ENCODE measurements around the gene ZBTB4. TPM values are rescaled to one million over a fixed set of nuclear protein-coding genes. Genes with fewer than 3 reads are reported as not detected.
A peak's percentile ranks its signal among the peaks of the same experiment; 100 is the strongest.

ZBTB4 gene
- total RNA-seq, 1 experiment from 2014 or later = 17.7 TPM

DNA sequence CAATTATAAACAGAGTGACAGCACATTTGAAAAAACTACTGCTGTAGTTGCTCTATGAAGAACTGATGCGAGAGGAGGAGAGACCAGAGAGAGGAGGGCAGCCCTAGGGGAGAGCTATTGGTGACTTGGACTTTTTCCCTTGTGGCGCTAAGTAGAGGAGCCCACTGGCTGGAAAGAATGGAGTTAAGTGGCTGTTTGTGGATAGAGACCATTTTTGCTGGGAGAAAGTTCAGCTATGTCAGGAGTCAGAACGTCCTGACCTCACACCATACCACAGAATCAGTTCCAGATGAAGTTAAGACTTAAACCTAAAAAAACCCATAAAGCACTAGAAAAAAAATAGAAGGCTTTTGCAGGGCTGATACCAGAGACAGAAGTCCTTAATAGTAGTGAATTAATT, 6.8 kb upstream of the ZBTB4 start:
- H3K27ac ChIP-seq (ENCODE audit: low read depth, low read length, poor library complexity, severe bottlenecking) = peak overlapping the region; percentile 27
- no peaks in the 10 kb centered on the region for H3K9me3 ChIP-seq (ENCODE audit: low read depth, low read length, poor library complexity, severe bottlenecking)
- peaks cover 1% of the 10 kb centered on the region for H3K36me3 ChIP-seq (ENCODE audit: insufficient read depth, low read length, poor library complexity, severe bottlenecking)
- TF ChIP-seq, protein P1, sequence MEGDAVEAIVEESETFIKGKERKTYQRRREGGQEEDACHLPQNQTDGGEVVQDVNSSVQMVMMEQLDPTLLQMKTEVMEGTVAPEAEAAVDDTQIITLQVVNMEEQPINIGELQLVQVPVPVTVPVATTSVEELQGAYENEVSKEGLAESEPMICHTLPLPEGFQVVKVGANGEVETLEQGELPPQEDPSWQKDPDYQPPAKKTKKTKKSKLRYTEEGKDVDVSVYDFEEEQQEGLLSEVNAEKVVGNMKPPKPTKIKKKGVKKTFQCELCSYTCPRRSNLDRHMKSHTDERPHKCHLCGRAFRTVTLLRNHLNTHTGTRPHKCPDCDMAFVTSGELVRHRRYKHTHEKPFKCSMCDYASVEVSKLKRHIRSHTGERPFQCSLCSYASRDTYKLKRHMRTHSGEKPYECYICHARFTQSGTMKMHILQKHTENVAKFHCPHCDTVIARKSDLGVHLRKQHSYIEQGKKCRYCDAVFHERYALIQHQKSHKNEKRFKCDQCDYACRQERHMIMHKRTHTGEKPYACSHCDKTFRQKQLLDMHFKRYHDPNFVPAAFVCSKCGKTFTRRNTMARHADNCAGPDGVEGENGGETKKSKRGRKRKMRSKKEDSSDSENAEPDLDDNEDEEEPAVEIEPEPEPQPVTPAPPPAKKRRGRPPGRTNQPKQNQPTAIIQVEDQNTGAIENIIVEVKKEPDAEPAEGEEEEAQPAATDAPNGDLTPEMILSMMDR (conservative IDR thresholded peaks at IDR 0.05; ENCODE audit: low read depth, low read length) = no peak
- no peak for TF ChIP-seq EZH2 (IDR thresholded peaks at IDR 0.05; ENCODE audit: borderline replicate concordance, low read depth, low read length, poor library complexity, severe bottlenecking)
- H3K4me3 ChIP-seq (ENCODE audit: low read depth, low read length, poor library complexity, severe bottlenecking) = peak overlapping the region; percentile 91
- H3K4me1 ChIP-seq (ENCODE audit: insufficient read depth, low read length, poor library complexity, severe bottlenecking) = peaks cover 30% of the 10 kb centered on the region
- no peaks in the 10 kb centered on the region for H3K27me3 ChIP-seq (replicated peaks; ENCODE audit: insufficient read depth, low read depth, low read length, poor library complexity)
- DNase-seq (ENCODE audit: low spot score) = no peak
- ChIA-PET CTCF (interaction anchor here (0.7 kb wide), 1 partner anchor 82 kb away, joined by 3 read pairs; no protein-coding TSS in a partner anchor), POLR2A (ENCODE audit: low non-redundant PET) (interaction anchor here (0.7 kb wide), 2 partner anchors 8 to 74 kb away, joined by 3 read pairs; no protein-coding TSS in a partner anchor)
- intact Hi-C loops (cut with micrococcal nuclease; ENCODE audit: unreplicated experiment) = loop anchor here (10.0 kb wide), 1 partner anchor 131 kb away; the partner anchor contains the start of genes KCTD11 and TMEM95
- BruUV-seq (replicated peaks) = no TSS peak

DNA sequence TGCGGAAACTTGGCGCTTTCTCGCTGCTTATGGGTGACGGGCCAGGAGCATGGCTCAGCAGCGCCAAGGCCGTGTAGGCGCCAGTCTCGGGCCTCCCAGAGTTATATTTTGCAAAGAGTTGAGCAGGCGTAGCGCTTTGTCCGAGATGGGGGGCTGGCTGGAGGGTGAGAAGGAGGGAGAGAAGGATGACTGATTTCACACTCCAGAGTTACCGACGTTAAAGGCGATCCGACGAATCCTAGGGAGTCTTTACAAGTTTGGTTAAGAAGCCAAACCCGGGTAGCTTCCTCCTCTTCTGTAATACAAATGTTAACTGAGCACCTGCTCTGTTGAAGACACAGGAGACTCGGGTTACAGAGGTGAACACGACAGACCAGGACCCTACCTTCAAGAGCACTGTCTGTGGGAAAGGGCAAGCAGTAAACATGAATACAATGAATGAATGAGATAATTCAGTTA, 5.5 kb upstream of the ZBTB4 start:
- Histone ChIP-seq H3K27me3 (replicated peaks; ENCODE audit: insufficient read depth, low read depth, low read length, poor library complexity) (no peaks in the 10 kb centered on the region), H3K9me3 (ENCODE audit: low read depth, low read length, poor library complexity, severe bottlenecking) (no peaks in the 10 kb centered on the region), H3K36me3 (ENCODE audit: insufficient read depth, low read length, poor library complexity, severe bottlenecking) (no peaks in the 10 kb centered on the region), H3K27ac (ENCODE audit: low read depth, low read length, poor library complexity, severe bottlenecking) (peak overlapping the region; percentile 100), H3K4me3 (ENCODE audit: low read depth, low read length, poor library complexity, severe bottlenecking) (peak overlapping the region; percentile 91), H3K4me1 (ENCODE audit: insufficient read depth, low read length, poor library complexity, severe bottlenecking) (peaks cover 36% of the 10 kb centered on the region)
- no peak for TF ChIP-seq EZH2 (IDR thresholded peaks at IDR 0.05; ENCODE audit: borderline replicate concordance, low read depth, low read length, poor library complexity, severe bottlenecking)
- TF ChIP-seq, protein P1 (conservative IDR thresholded peaks at IDR 0.05; ENCODE audit: low read depth, low read length) = no peak
- TSS peak; percentile 42 for BruUV-seq (replicated peaks)
- ChIA-PET POLR2A (ENCODE audit: low non-redundant PET) (interaction anchor here (0.6 to 0.7 kb wide), 4 partner anchors 44 to 787 kb away, joined by 3 to 12 read pairs (median 4); no protein-coding TSS in a partner anchor), CTCF (no interaction called here)
- DNase-seq (ENCODE audit: low spot score) = no peak
- intact Hi-C loops (cut with micrococcal nuclease; ENCODE audit: unreplicated experiment) = loop anchor here (1.0 to 10.0 kb wide), 2 partner anchors 45 to 130 kb away; partner anchors contain the start of genes KCTD11 and TMEM95

DNA sequence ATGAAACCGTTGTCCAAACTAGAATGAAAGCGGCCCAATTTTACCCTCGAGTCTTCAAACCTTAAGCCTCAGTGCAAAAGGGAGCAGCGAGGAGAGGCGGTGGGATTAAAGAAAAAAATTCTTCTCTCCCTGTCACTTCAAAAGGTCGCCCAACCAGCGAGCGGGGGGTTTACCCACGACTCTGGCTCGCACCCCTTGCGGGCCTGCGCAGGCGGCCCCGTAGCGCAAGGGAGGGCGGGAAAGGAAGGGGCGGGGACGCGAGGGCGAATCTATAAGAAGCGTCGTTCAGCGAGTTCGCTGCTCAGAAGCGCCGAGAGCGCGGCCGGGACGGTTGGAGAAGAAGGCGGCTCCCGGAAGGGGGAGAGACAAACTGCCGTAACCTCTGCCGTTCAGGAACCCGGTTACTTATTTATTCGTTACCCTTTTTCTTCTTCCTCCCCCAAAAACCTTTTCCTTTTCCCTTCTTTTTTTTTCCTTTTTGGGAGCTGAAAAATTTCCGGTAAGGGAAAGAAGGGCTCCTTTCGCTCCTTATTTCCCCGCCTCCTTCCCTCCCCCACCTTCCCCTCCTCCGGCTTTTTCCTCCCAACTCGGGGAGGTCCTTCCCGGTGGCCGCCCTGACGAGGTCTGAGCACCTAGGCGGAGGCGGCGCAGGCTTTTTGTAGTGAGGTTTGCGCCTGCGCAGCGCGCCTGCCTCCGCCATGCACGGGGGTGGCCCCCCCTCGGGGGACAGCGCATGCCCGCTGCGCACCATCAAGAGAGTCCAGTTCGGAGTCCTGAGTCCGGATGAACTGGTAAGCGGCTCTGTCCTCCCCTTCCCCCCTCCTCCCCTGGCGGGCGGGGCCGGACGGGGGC, 4.9 kb upstream of the ZBTB4 start, which contains the start of gene POLR2A:
Gene POLR2A, plus strand, starts transcription at position 300 of the 852 bp plus-strand sequence.
- Histone ChIP-seq H3K27ac (ENCODE audit: low read depth, low read length, poor library complexity, severe bottlenecking) (peak within 1 kb of the TSS; percentile 100), H3K36me3 (ENCODE audit: insufficient read depth, low read length, poor library complexity, severe bottlenecking) (no peaks in the 10 kb centered on the region), H3K9me3 (ENCODE audit: low read depth, low read length, poor library complexity, severe bottlenecking) (no peaks in the 10 kb centered on the region), H3K27me3 (replicated peaks; ENCODE audit: insufficient read depth, low read depth, low read length, poor library complexity) (no peaks in the 10 kb centered on the region), H3K4me3 (ENCODE audit: low read depth, low read length, poor library complexity, severe bottlenecking) (peak within 1 kb of the TSS; percentile 91), H3K4me1 (ENCODE audit: insufficient read depth, low read length, poor library complexity, severe bottlenecking) (peaks cover 39% of the 10 kb centered on the region)
- CTCF ChIA-PET = interaction anchor here (0.6 kb wide), 1 partner anchor 128 kb away, joined by 3 read pairs; no protein-coding TSS in a partner anchor
- intact Hi-C loops (cut with micrococcal nuclease; ENCODE audit: unreplicated experiment) = loop anchor here (1.0 to 10.0 kb wide), 2 partner anchors 44 to 129 kb away; partner anchors contain the start of genes KCTD11 and TMEM95
- DNase-seq (ENCODE audit: low spot score) = peak; percentile 98
- TF ChIP-seq, protein P1 (conservative IDR thresholded peaks at IDR 0.05; ENCODE audit: low read depth, low read length) = 0 out of 2 replicates have a peak, but pooled peaks have one; percentile 14
- no peak for TF ChIP-seq EZH2 (IDR thresholded peaks at IDR 0.05; ENCODE audit: borderline replicate concordance, low read depth, low read length, poor library complexity, severe bottlenecking)
- POLR2A ChIA-PET (ENCODE audit: low non-redundant PET) = interaction anchor here (0.6 to 0.7 kb wide), 8 partner anchors 16 to 687 kb away, joined by 3 to 9 read pairs (median 4); partner anchors contain the start of gene CTDNEP1
- no TSS peak for BruUV-seq (replicated peaks)

Data from A673 (cell line).